ENCODE results near the gene MRPL32.

DNA sequence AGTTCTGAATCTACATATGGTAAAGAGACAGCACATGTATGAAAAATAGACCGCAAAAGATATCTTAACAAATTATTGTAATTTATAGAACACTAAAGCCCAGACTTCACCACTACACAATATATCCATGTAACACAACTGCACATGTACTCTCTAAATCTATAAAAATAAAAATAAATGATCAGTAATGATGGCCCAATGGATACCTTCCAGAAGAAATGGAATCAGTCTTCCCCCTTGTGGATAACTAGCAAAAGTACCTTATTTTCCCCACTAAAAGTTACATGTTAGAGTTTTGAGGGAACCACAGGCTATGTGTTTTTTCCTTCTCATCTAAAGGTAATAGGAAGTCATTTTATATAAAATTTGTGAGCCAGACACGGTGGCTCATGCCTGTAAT, 46.0 kb upstream of the MRPL32 start:
- TF ChIP-seq, protein P1, sequence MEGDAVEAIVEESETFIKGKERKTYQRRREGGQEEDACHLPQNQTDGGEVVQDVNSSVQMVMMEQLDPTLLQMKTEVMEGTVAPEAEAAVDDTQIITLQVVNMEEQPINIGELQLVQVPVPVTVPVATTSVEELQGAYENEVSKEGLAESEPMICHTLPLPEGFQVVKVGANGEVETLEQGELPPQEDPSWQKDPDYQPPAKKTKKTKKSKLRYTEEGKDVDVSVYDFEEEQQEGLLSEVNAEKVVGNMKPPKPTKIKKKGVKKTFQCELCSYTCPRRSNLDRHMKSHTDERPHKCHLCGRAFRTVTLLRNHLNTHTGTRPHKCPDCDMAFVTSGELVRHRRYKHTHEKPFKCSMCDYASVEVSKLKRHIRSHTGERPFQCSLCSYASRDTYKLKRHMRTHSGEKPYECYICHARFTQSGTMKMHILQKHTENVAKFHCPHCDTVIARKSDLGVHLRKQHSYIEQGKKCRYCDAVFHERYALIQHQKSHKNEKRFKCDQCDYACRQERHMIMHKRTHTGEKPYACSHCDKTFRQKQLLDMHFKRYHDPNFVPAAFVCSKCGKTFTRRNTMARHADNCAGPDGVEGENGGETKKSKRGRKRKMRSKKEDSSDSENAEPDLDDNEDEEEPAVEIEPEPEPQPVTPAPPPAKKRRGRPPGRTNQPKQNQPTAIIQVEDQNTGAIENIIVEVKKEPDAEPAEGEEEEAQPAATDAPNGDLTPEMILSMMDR (IDR thresholded peaks at IDR 0.05), result peak in 3 of 7 experiments; percentile 12 to 21 (median 14)
- no peak for TF ChIP-seq POLR2A (IDR thresholded peaks at IDR 0.05)

Measured in body of pancreas (tissue), 4 donors.